ENCODE data around the gene MACROH2A1.

Gene MACROH2A1

GRCh38 chr5:135312255-135312935 is 86.6 kb downstream of the MACROH2A1 start:
- Histone ChIP-seq H3K27me3 (peaks cover 14% of the 10 kb centered on the region), H3K9me3 (no peaks in the 10 kb centered on the region), H3K27ac (no peak overlapping the region), H3K4me1 (ENCODE audit: control insufficient read depth in 1 of 2, insufficient read depth in 1 of 2, low read depth in 1 of 2, low read length in 1 of 2) (peaks cover 10 to 12% of the 10 kb centered on the region in 2 experiments), H3K4me3 (ENCODE audit: low read depth in 1 of 2, low read length in 1 of 2) (no peak overlapping the region), H3K36me3 (no peaks in the 10 kb centered on the region)
- TF ChIP-seq CTCF (IDR thresholded peaks at IDR 0.05) = no peak

- Histone ChIP-seq H3K27me3 (peaks cover 14% of the 10 kb centered on the region), H3K9me3 (no peaks in the 10 kb centered on the region), H3K4me1 (ENCODE audit: control insufficient read depth in 1 of 2, insufficient read depth in 1 of 2, low read depth in 1 of 2, low read length in 1 of 2) (peaks cover 10 to 12% of the 10 kb centered on the region in 2 experiments), H3K27ac (no peak overlapping the region), H3K36me3 (no peaks in the 10 kb centered on the region), H3K4me3 (ENCODE audit: low read depth in 1 of 2, low read length in 1 of 2) (no peak overlapping the region)
- no peak for TF ChIP-seq CTCF (IDR thresholded peaks at IDR 0.05)
Measured at GRCh38 chr5:135310328-135310989, 88.6 kb downstream of the MACROH2A1 start.

GRCh38 chr5:135309391-135310327 is 89.4 kb downstream of the MACROH2A1 start:
- Histone ChIP-seq H3K36me3 (no peaks in the 10 kb centered on the region), H3K4me1 (ENCODE audit: control insufficient read depth in 1 of 2, insufficient read depth in 1 of 2, low read depth in 1 of 2, low read length in 1 of 2) (peaks cover 10 to 12% of the 10 kb centered on the region in 2 experiments), H3K27ac (no peak overlapping the region), H3K27me3 (peaks cover 14% of the 10 kb centered on the region), H3K9me3 (no peaks in the 10 kb centered on the region), H3K4me3 (ENCODE audit: low read depth in 1 of 2, low read length in 1 of 2) (no peak overlapping the region)
- no peak for TF ChIP-seq CTCF (IDR thresholded peaks at IDR 0.05)

GRCh38 chr5:135308752-135309151 is 90.3 kb downstream of the MACROH2A1 start:
- no peak overlapping the region for H3K4me3 ChIP-seq (ENCODE audit: low read depth in 1 of 2, low read length in 1 of 2)
- H3K27me3 ChIP-seq = peaks cover 14% of the 10 kb centered on the region
- peaks cover 10 to 12% of the 10 kb centered on the region in 2 experiments for H3K4me1 ChIP-seq (ENCODE audit: control insufficient read depth in 1 of 2, insufficient read depth in 1 of 2, low read depth in 1 of 2, low read length in 1 of 2)
- TF ChIP-seq CTCF (IDR thresholded peaks at IDR 0.05) = no peak
- H3K9me3 ChIP-seq = no peaks in the 10 kb centered on the region
- no peaks in the 10 kb centered on the region for H3K36me3 ChIP-seq
- H3K27ac ChIP-seq = no peak overlapping the region

GRCh38 chr5:135308245-135308644 is 90.8 kb downstream of the MACROH2A1 start:
- TF ChIP-seq CTCF (IDR thresholded peaks at IDR 0.05) = no peak
- Histone ChIP-seq H3K27ac (no peak overlapping the region), H3K9me3 (no peaks in the 10 kb centered on the region), H3K4me1 (ENCODE audit: control insufficient read depth in 1 of 2, insufficient read depth in 1 of 2, low read depth in 1 of 2, low read length in 1 of 2) (peaks cover 10 to 12% of the 10 kb centered on the region in 2 experiments), H3K36me3 (no peaks in the 10 kb centered on the region), H3K4me3 (ENCODE audit: low read depth in 1 of 2, low read length in 1 of 2) (no peak overlapping the region), H3K27me3 (peaks cover 14% of the 10 kb centered on the region)

Measured in neutrophil (primary cell).